ENCODE results near the gene PCDH18.
"Not testable (repeated sequence)": the region's sequence is repeated elsewhere in the genome, so short reads cannot be mapped to it uniquely, and the experiment has no call there.

DNA sequence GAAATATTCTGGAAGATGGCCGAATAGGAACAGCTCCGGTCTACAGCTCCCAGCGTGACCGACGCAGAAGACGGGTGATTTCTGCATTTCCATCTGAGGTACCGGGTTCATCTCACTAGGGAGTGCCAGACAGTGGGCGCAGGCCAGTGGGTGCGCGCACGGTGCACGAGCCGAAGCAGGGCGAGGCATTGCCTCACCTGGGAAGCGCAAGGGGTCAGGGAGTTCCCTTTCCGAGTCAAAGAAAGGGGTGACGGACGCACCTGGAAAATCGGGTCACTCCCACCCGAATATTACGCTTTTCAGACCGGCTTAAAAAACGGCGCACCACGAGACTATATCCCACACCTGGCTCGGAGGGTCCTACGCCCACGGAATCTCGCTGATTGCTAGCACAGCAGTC, 36.0 kb downstream of the PCDH18 start:
- not testable (repeated sequence) for TF ChIP-seq MXD4 (CRISPR knock-in tag; IDR thresholded peaks at IDR 0.05; ENCODE audit: borderline replicate concordance); ZSCAN18 (CRISPR knock-in tag; IDR thresholded peaks at IDR 0.05); CTCF (IDR thresholded peaks at IDR 0.05); PREB (CRISPR knock-in tag; IDR thresholded peaks at IDR 0.05; ENCODE audit: borderline replicate concordance)

All from WTC11 (cell line).